BLaER1 (cell line): ENCODE measurements around the gene TXNDC9.
A peak's percentile ranks its signal among the peaks of the same experiment; 100 is the strongest.
"Not testable (repeated sequence)": the region's sequence is repeated elsewhere in the genome, so short reads cannot be mapped to it uniquely, and the experiment has no call there.

Source experiments
- H3K27ac ChIP-seq: shearing (Covaris generic); formaldehyde crosslinking; 2 replicates; pipeline ENCODE4 v1.8.1; 2022
- H3K27me3 ChIP-seq: shearing (Covaris generic); formaldehyde crosslinking; 2 replicates; pipeline ENCODE4 v1.8.1; 2022
- H3K36me3 ChIP-seq: shearing (Covaris generic); formaldehyde crosslinking; 2 replicates; pipeline ENCODE4 v1.8.1; 2022
- H3K4me1 ChIP-seq: shearing (Covaris generic); formaldehyde crosslinking; 2 replicates; pipeline ENCODE4 v1.8.1; 2022
- H3K4me2 ChIP-seq: shearing (Covaris generic); formaldehyde crosslinking; 2 replicates; pipeline ENCODE4 v1.8.1; 2022
- H3K4me3 ChIP-seq: shearing (Covaris generic); formaldehyde crosslinking; 2 replicates; pipeline ENCODE4 v1.8.1; 2022
- H3K9ac ChIP-seq: shearing (Covaris generic); formaldehyde crosslinking; 2 replicates; pipeline ENCODE4 v1.8.1; 2022
- H3K9me3 ChIP-seq: shearing (Covaris generic); formaldehyde crosslinking; 2 replicates; pipeline ENCODE4 v1.8.1; 2022
- H4K20me1 ChIP-seq: shearing (Covaris generic); formaldehyde crosslinking; 2 replicates; pipeline ENCODE4 v1.8.1; 2022
- Cebpa-rat ChIP-seq: shearing (Covaris generic); IDR thresholded peaks from 2 replicates; pipeline ENCODE4 v1.8.1; 2022

The TXNDC9 gene, protein sequence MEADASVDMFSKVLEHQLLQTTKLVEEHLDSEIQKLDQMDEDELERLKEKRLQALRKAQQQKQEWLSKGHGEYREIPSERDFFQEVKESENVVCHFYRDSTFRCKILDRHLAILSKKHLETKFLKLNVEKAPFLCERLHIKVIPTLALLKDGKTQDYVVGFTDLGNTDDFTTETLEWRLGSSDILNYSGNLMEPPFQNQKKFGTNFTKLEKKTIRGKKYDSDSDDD

GRCh38 chr2:99335911-99336803 lies at the start of gene TXNDC9:
TXNDC9 (minus strand) TSS chr2:99336333; CDS start chr2:99333210, 3,123 bp downstream.
- H3K4me1 ChIP-seq = peaks cover 39% of the 10 kb centered on the region
- no peaks in the 10 kb centered on the region for H3K9me3 ChIP-seq
- H3K4me2 ChIP-seq = peak within 1 kb of the TSS; percentile 88
- H3K9ac ChIP-seq = peak within 1 kb of the TSS; percentile 93
- H3K27me3 ChIP-seq = no peaks in the 10 kb centered on the region
- peaks cover 23% of the 10 kb centered on the region for H3K36me3 ChIP-seq
- peak within 1 kb of the TSS; percentile 92 for H3K27ac ChIP-seq
- peaks cover 85% of the 10 kb centered on the region for H4K20me1 ChIP-seq
- peak; percentile 96 for TF ChIP-seq Cebpa-rat
- peak within 1 kb of the TSS; percentile 93 for H3K4me3 ChIP-seq

DNA sequence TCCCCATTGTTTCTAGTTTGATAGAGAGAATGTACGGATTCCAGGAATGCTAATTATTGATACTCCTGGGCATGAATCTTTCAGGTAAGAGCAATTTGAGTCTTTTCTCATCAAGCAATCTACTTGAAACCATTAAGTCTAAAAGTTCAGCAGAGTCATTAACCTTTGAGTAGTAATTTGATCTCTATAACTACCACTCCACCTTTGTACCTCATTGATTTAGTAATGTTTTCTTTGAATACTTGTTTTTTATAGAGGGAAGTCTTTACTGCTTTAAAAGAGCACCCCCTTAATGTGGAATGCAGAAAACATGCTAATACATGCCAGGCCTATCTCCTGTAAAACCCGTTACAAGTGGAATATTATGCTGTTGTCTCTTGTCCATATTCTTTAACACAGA lies 46.0 kb upstream of the TXNDC9 start:
- Histone ChIP-seq H3K4me1 (no peaks in the 10 kb centered on the region), H3K27ac (no peak overlapping the region), H3K27me3 (no peaks in the 10 kb centered on the region), H3K36me3 (peaks cover 98% of the 10 kb centered on the region), H3K9ac (no peak overlapping the region), H3K4me2 (no peak overlapping the region), H3K4me3 (no peak overlapping the region), H3K9me3 (peaks cover 22% of the 10 kb centered on the region), H4K20me1 (no peaks in the 10 kb centered on the region)
- no peak for TF ChIP-seq Cebpa-rat

GRCh38 chr2:99380376-99381010 lies 44.4 kb upstream of the TXNDC9 start:
- H3K4me1 ChIP-seq = no peaks in the 10 kb centered on the region
- no peak overlapping the region for H3K4me2 ChIP-seq
- no peak overlapping the region for H3K27ac ChIP-seq
- H3K27me3 ChIP-seq = no peaks in the 10 kb centered on the region
- no peaks in the 10 kb centered on the region for H4K20me1 ChIP-seq
- TF ChIP-seq Cebpa-rat = no peak
- H3K9me3 ChIP-seq = peaks cover 22% of the 10 kb centered on the region
- peaks cover 97% of the 10 kb centered on the region for H3K36me3 ChIP-seq
- no peak overlapping the region for H3K9ac ChIP-seq
- no peak overlapping the region for H3K4me3 ChIP-seq

DNA sequence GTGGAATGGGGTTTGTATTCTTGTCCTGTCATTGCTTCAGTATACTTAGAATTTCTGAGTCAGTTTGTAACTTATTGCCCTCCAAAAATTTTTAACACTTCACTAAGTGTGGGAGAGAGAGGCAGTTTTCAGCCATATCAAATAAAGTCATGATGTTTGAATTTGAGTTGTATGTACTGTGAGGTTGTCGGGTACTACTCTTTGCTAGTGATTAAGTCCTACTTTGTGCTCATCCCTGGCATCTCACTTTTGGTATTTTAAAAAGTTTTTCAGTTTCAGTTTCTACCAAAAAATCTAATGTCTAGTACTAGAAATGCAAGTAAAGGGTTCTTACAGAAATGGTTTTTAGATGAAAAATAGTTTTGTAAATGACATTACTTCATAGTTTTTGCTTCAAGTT lies 41.7 kb upstream of the TXNDC9 start:
- Histone ChIP-seq H3K4me1 (no peaks in the 10 kb centered on the region), H4K20me1 (no peaks in the 10 kb centered on the region), H3K9me3 (peaks cover 24% of the 10 kb centered on the region), H3K36me3 (peaks cover 97% of the 10 kb centered on the region), H3K4me2 (no peak overlapping the region), H3K4me3 (no peak overlapping the region), H3K27ac (no peak overlapping the region), H3K27me3 (no peaks in the 10 kb centered on the region), H3K9ac (no peak overlapping the region)
- no peak for TF ChIP-seq Cebpa-rat

GRCh38 chr2:99376254-99376864 lies 40.2 kb upstream of the TXNDC9 start:
- Histone ChIP-seq H3K4me1 (no peaks in the 10 kb centered on the region), H3K9ac (no peak overlapping the region), H3K27me3 (no peaks in the 10 kb centered on the region), H3K27ac (no peak overlapping the region), H3K9me3 (peaks cover 15% of the 10 kb centered on the region), H3K4me3 (no peak overlapping the region), H3K36me3 (peaks cover 97% of the 10 kb centered on the region), H3K4me2 (no peak overlapping the region), H4K20me1 (no peaks in the 10 kb centered on the region)
- TF ChIP-seq Cebpa-rat = no peak

- H3K4me3 ChIP-seq = no peak overlapping the region
- H3K9me3 ChIP-seq = peaks cover 15% of the 10 kb centered on the region
- H3K27ac ChIP-seq = no peak overlapping the region
- H3K27me3 ChIP-seq = no peaks in the 10 kb centered on the region
- no peaks in the 10 kb centered on the region for H4K20me1 ChIP-seq
- no peak overlapping the region for H3K4me2 ChIP-seq
- H3K36me3 ChIP-seq = peaks cover 95% of the 10 kb centered on the region
- no peaks in the 10 kb centered on the region for H3K4me1 ChIP-seq
- H3K9ac ChIP-seq = no peak overlapping the region
- TF ChIP-seq Cebpa-rat = no peak
Observed at GRCh38 chr2:99374747-99375146, 38.6 kb upstream of the TXNDC9 start.

DNA sequence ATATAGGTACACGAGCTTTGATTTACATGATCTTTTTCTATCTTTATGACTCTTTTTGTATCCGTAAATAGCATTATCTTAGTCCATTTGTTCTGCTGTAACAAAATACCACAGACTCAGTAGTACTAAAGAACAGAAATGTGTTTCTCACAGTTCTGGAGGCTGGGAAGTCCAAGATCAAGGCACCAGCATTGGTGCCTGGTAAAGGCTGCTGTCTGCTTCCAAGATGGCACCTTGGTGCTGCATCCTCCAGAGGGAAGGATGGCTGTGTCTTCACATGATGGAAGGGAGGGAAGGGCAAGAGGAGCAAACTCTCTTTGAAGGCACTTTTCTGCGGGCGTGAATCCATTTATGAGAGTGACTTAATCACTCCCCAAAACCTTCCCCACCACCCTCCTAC lies 37.0 kb upstream of the TXNDC9 start:
- Histone ChIP-seq H3K36me3 (peaks cover 96% of the 10 kb centered on the region), H3K9me3 (peaks cover 15% of the 10 kb centered on the region), H3K27me3 (no peaks in the 10 kb centered on the region), H3K4me1 (no peaks in the 10 kb centered on the region), H3K4me2 (no peak overlapping the region), H3K9ac (no peak overlapping the region), H4K20me1 (no peaks in the 10 kb centered on the region), H3K27ac (no peak overlapping the region), H3K4me3 (no peak overlapping the region)
- no peak for TF ChIP-seq Cebpa-rat

GRCh38 chr2:99368854-99369253 lies 32.7 kb upstream of the TXNDC9 start:
- not testable (repeated sequence) for H3K4me1 ChIP-seq, H3K9me3 ChIP-seq, H4K20me1 ChIP-seq, H3K4me2 ChIP-seq, H3K27ac ChIP-seq, H3K9ac ChIP-seq, H3K27me3 ChIP-seq, H3K4me3 ChIP-seq
- peaks cover 98% of the 10 kb centered on the region for H3K36me3 ChIP-seq

DNA sequence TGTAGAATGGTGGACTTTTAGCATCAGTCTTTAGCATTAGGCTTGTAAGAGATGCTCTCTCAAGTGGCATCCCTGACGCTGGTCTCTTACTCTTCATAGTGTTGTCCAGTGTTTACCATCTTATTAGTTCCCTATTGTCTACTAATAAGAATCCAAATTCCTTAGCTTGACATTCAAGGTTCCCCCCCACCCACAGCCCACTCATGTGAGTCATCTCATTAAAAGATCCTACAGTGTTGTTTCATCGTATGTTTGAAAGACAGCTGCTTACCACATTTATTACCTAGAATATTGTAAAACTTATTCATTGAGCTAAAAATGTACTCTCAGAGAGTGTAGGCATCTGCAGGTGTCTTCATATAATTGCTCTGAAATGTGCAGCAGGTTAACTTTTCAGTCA lies 29.5 kb upstream of the TXNDC9 start:
- H4K20me1 ChIP-seq = peaks cover under 1% of the 10 kb centered on the region; the same call in 1 of the 2 replicates
- H3K4me2 ChIP-seq = no peak overlapping the region
- TF ChIP-seq Cebpa-rat = no peak

More for the DNA sequence above, 29.5 kb upstream of the TXNDC9 start:
- no peaks in the 10 kb centered on the region for H3K4me1 ChIP-seq
- H3K36me3 ChIP-seq = peaks cover 97% of the 10 kb centered on the region
- H3K27me3 ChIP-seq = no peaks in the 10 kb centered on the region
- H3K27ac ChIP-seq = no peak overlapping the region
- H3K9ac ChIP-seq = no peak overlapping the region
- H3K9me3 ChIP-seq = no peaks in the 10 kb centered on the region
- H3K4me3 ChIP-seq = no peak overlapping the region
